Gastroesophageal sphincter (tissue), 4 donors: ENCODE results near the gene RNF113B. TPM values are rescaled to one million over a fixed set of nuclear protein-coding genes. Genes with fewer than 3 reads are reported as not detected.

Experiments
- ATAC-seq: fragments of 150-250 bp; one replicate; pipeline ENCODE4 v1.9.1; 2016; ENCODE audit warnings: mild to moderate bottlenecking, moderate library complexity
- H3K27ac ChIP-seq, 4 donors: fragments of 200-600 bp; sonication (generic) in 3 of 4; 1 replicate in 3 of 4; 2 replicates in 1 of 4; pipeline ENCODE4 v1.5.1; 2016 to 2019
- H3K27me3 ChIP-seq: fragments of 200-600 bp; sonication (generic); one replicate; pipeline ENCODE4 v1.5.1; 2019
- H3K36me3 ChIP-seq, 2 donors: fragments of 200-600 bp; sonication (generic); one replicate each; pipeline ENCODE4 v1.5.1; 2019; ENCODE audit warnings: control low read depth in 1 of 2
- H3K4me1 ChIP-seq, 3 donors: fragments of 200-600 bp; sonication (generic); 1 replicate in 2 of 3; 2 replicates in 1 of 3; pipeline ENCODE4 v1.5.1; 2016 to 2019; ENCODE audit warnings: control low read depth in 2 of 3
- H3K4me3 ChIP-seq, 2 donors: fragments of 200-600 bp; sonication (generic); one replicate each; pipeline ENCODE4 v1.5.1; 2019; ENCODE audit warnings: mild to moderate bottlenecking in 1 of 2, moderate library complexity in 1 of 2
- H3K9me3 ChIP-seq, 3 donors: fragments of 200-600 bp; sonication (generic); one replicate each; pipeline ENCODE4 v1.5.1; 2017 to 2019; ENCODE audit warnings: control low read depth in 2 of 3
- CTCF ChIP-seq, 4 experiments: fragments of 200-600 bp in 2 of 4; fragments of 450-650 bp in 2 of 4; sonication (generic) in 1 of 4; IDR thresholded peaks; one replicate each; pipeline ENCODE4 v1.5.1; 2017 to 2019; ENCODE audit warnings: antibody characterized with exemption in 4 of 4, mild to moderate bottlenecking in 2 of 4, moderate library complexity in 2 of 4
- EP300 ChIP-seq: sonication (generic); formaldehyde crosslinking; IDR thresholded peaks from one replicate; pipeline ENCODE4 v1.6.1; 2017; ENCODE audit warnings: antibody characterized with exemption, mild to moderate bottlenecking
- POLR2A ChIP-seq, 2 donors: fragments of 450-650 bp; IDR thresholded peaks; one replicate each; pipeline ENCODE4 v1.6.1; 2017; ENCODE audit warnings: antibody characterized with exemption in 2 of 2, mild to moderate bottlenecking in 2 of 2, moderate library complexity in 1 of 2
- POLR2AphosphoS5 ChIP-seq: sonication (generic); formaldehyde crosslinking; IDR thresholded peaks from one replicate; pipeline ENCODE4 v1.6.1; 2017; ENCODE audit warnings: antibody characterized with exemption
- WGBS, 2 donors: methylation state at CpG; one replicate each; pipeline ENCODE4 v1.1.5; 2018; ENCODE audit warnings: low coverage in 1 of 2; 5-methylcytosine and 5-hydroxymethylcytosine counted together
- total RNA-seq, 4 donors: library from RNA; depleted of rRNA; stranded (reverse); fragments of >200 nt; gene quantifications; one replicate each; pipeline ENCODE4 v1.1.0, GENCODE V29; 2016

The RNF113B gene
- total RNA-seq, 4 donors from 2014 or later, result not detected

- 88 to 90% methylated on average over 4 to 10 of the region's 12 CpGs for WGBS, 2 donors
- H3K36me3 ChIP-seq, result peaks cover 0 to 10% of the 10 kb centered on the region in 2 donors
- ATAC-seq, result no peak
Measured at GRCh38 chr13:98217597-98217996, 40.5 kb upstream of the RNF113B start.

GRCh38 chr13:98216711-98217285, 39.7 kb upstream of the RNF113B start:
- TF ChIP-seq POLR2AphosphoS5, result no peak
- TF ChIP-seq EP300, result no peak
- no peak for TF ChIP-seq POLR2A (IDR thresholded peaks at IDR 0.05)
- TF ChIP-seq CTCF (IDR thresholded peaks at IDR 0.05), result no peak

More at GRCh38 chr13:98217597-98217996, 40.5 kb upstream of the RNF113B start:
- Histone ChIP-seq H3K9me3 (no peaks in the 10 kb centered on the region), H3K4me3 (no peak overlapping the region), H3K27ac (no peak overlapping the region), H3K4me1 (peaks cover 0 to 47% (median 0%) of the 10 kb centered on the region in 3 donors), H3K27me3 (no peaks in the 10 kb centered on the region)
- TF ChIP-seq EP300, result no peak
- TF ChIP-seq POLR2AphosphoS5, result no peak
- no peak for TF ChIP-seq POLR2A (IDR thresholded peaks at IDR 0.05)
- TF ChIP-seq CTCF (IDR thresholded peaks at IDR 0.05), result no peak

GRCh38 chr13:98216135-98216565, 39.1 kb upstream of the RNF113B start:
- 60% methylated on average over 3 of the region's 4 CpGs for WGBS, 2 donors
- Histone ChIP-seq H3K9me3 (no peaks in the 10 kb centered on the region), H3K27ac (no peak overlapping the region), H3K4me1 (peaks cover 0 to 34% (median 0%) of the 10 kb centered on the region in 3 donors), H3K4me3 (no peak overlapping the region), H3K36me3 (peaks cover 0 to 10% of the 10 kb centered on the region in 2 donors), H3K27me3 (no peaks in the 10 kb centered on the region)
- TF ChIP-seq POLR2A (IDR thresholded peaks at IDR 0.05) (no peak), CTCF (IDR thresholded peaks at IDR 0.05) (no peak), POLR2AphosphoS5 (no peak), EP300 (no peak)
- no peak for ATAC-seq

More at GRCh38 chr13:98216711-98217285, 39.7 kb upstream of the RNF113B start:
- 77 to 83% methylated on average over 6 to 7 of the region's 7 CpGs for WGBS, 2 donors
- no peaks in the 10 kb centered on the region for H3K9me3 ChIP-seq
- ATAC-seq, result no peak
- peaks cover 0 to 10% of the 10 kb centered on the region in 2 donors for H3K36me3 ChIP-seq
- H3K27ac ChIP-seq, result no peak overlapping the region
- H3K4me3 ChIP-seq, result no peak overlapping the region
- peaks cover 0 to 40% (median 0%) of the 10 kb centered on the region in 3 donors for H3K4me1 ChIP-seq
- H3K27me3 ChIP-seq, result no peaks in the 10 kb centered on the region

- Histone ChIP-seq H3K9me3 (no peaks in the 10 kb centered on the region), H3K36me3 (peaks cover 0 to 10% of the 10 kb centered on the region in 2 donors), H3K4me3 (no peak overlapping the region), H3K27me3 (no peaks in the 10 kb centered on the region), H3K4me1 (peaks cover 0 to 27% (median 0%) of the 10 kb centered on the region in 3 donors), H3K27ac (no peak overlapping the region)
- ATAC-seq, result no peak
- 94 to 100% methylated on average over 2 to 5 of the region's 6 CpGs for WGBS, 2 donors
- TF ChIP-seq POLR2A (IDR thresholded peaks at IDR 0.05) (no peak), CTCF (IDR thresholded peaks at IDR 0.05) (no peak), POLR2AphosphoS5 (no peak), EP300 (no peak)
Measured at GRCh38 chr13:98215508-98215907, 38.4 kb upstream of the RNF113B start.

GRCh38 chr13:98214707-98215106, 37.6 kb upstream of the RNF113B start:
- Histone ChIP-seq H3K27ac (no peak overlapping the region), H3K4me1 (peaks cover 0 to 19% (median 0%) of the 10 kb centered on the region in 3 donors), H3K9me3 (no peaks in the 10 kb centered on the region), H3K36me3 (peaks cover 0 to 10% of the 10 kb centered on the region in 2 donors), H3K27me3 (no peaks in the 10 kb centered on the region), H3K4me3 (no peak overlapping the region)
- WGBS, 2 donors, result 86 to 91% methylated on average over 4 to 6 of the region's 6 CpGs
- ATAC-seq, result no peak
- TF ChIP-seq POLR2A (IDR thresholded peaks at IDR 0.05), result no peak
- no peak for TF ChIP-seq EP300
- TF ChIP-seq CTCF (IDR thresholded peaks at IDR 0.05), result no peak
- TF ChIP-seq POLR2AphosphoS5, result no peak
